ENCODE data around the gene TSPYL6.
"Not testable (repeated sequence)": the region's sequence is repeated elsewhere in the genome, so short reads cannot be mapped to it uniquely, and the experiment has no call there.

Gene TSPYL6

DNA sequence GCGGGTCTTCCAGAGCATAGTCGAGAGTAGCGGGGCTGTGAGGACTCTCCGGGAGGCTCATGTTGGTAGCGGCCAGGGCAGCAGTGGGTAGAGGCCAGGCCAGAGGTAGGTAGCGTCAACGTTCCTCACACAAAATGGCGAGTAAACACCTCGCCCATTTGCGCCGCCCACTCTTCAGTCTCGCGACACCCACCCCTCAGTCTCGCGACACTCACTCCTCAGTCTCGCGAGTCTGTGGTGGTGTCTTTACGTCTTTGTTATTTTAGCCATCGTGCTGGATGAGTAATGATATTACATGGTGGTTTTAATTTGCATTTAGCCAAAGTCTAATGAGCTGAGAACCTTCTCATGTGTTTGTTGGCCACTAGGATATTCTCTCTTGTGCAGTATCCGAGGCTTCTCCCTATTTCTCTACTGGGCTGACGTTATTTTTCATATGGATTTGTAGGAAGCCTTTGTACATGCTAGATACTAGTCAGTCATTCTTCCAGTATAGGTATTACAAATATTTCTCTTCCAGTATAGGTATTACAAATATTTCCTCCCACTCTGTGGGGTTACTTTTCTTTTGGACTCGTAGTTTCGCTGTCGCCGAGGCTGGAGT lies at the start of gene TSPYL6:
Gene TSPYL6 (minus strand): TSS at position 139 of the 604 bp plus-strand sequence. CDS start 78 bp downstream, at position 61.
- DNase-seq, result no peak

GRCh38 chr2:54303631-54304030 lies 47.6 kb upstream of the TSPYL6 start:
- no peak for DNase-seq

DNA sequence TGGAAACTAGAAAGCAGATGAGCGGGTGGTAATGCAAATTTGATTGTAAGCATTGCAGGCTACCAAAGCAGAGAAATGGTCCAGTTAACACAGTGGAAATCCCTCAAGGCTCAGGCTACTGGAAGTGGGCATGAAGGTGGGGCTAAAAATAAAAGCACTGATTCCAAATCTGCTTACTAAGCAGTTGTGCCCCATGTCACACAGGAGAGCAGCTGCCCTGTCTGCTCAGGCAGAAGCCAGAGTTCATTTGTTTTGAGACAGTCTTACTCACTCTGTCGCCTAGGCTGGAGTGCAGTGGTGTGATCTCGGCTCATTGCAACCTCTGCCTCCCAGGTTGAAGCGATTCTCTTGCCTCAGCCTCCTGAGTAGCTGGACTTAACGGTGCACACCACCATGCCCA lies 42.5 kb upstream of the TSPYL6 start:
- no peak for DNase-seq

DNA sequence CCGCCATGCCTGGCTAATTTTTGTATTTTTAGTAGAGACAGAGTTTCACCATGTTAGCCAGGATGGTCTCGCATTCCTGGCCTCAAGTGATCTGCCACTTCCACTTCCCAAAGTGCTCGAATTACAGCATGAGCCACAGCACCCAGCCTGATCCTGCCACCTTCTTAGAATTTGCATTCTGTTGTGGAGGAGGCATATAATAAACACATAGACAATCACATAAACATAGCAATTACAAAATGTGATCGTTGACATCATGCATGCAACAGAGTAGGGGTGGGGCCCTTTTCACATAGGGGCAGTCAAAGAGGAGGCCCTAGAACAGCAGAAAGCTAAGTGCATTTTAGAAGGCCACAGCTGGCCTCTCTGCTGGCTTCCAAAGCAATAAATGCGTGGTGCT lies 39.9 kb upstream of the TSPYL6 start:
- no peak for DNase-seq

DNA sequence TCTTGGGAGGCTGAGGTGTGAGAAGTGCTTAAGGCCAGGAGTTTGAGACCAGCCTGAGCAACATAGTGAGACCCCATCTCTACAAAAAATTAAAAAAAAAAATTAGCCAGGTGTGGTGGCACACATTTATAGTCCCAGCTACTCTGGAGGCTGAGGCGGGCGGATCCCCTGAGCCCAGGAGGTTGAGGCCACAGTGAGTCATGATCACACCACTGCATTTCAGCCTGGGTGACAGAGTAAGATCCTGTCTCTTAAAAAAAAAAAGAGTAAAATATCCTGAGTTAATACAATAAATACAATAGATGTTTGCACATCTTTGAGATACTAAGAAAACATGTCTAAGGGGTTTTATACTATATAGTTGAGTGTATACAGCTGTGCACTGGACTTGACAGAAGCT lies 38.6 kb upstream of the TSPYL6 start:
- not testable (repeated sequence) for DNase-seq

- no peak for DNase-seq
Measured at GRCh38 chr2:54290356-54291025, 34.5 kb upstream of the TSPYL6 start.

DNA sequence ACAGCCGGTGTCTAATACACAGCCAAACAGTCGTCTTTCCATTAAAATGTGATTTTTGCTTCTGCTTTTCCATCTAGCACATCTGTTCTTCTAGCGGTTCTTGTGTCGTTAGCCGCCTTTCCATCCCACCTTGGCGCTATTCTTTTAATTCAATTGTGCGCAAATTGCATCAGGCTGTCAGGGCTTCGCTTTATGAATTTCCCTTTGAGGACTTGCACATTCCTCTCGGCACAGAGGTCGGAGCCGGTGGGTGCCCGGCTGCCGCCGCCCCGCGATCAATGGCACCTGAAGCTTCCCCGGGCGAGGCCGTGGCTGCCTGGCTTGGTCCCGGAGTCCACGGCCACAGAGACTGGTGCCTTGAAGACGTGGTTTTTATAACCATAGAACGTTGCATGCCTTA lies 33.9 kb upstream of the TSPYL6 start:
- DNase-seq, result no peak

GRCh38 chr2:54287532-54287931 lies 31.5 kb upstream of the TSPYL6 start:
- DNase-seq, result no peak

GRCh38 chr2:54285451-54285850 lies 29.4 kb upstream of the TSPYL6 start:
- no peak for DNase-seq

- no peak for DNase-seq
Measured at GRCh38 chr2:54284826-54285225, 28.8 kb upstream of the TSPYL6 start.

DNA sequence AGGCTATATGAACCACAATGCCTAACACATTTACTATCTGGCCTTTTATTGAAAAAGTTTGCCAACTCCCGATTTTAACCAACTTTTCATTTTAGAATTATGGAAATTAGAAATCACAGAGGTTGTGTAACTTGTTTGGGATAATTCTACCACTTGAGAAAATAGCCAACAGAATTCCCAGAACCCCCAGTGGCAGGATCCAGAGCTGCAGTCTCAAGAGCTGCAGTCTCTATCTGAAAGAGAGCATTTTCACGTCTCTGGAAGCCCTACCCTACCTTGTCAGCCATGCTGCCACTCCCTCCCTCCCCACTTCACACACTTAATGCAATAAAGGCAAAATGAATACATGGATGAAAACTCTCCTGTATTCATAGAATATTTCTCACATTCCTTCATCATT lies 23.4 kb upstream of the TSPYL6 start:
- DNase-seq, result no peak

DNA sequence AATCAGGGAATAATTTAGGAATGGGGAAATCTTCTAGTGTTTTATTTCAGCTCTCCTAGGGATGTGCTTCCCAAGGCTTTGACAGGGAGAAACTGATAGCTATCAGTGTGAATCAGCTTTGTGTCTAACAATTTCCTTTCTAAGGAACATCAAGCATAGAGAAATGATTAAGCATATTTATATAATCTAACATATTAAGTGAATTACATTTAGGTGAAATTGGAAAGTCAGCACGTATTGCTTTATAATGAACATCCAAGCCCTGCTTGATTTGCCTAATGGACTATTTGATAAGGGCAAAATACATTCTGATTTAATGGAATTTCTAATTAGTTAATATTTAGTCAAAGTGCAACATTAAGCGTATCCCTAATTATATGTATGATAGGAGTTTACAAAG lies 19.5 kb upstream of the TSPYL6 start:
- no peak for DNase-seq

GRCh38 chr2:54274781-54275242 lies 18.8 kb upstream of the TSPYL6 start:
- no peak for DNase-seq

GRCh38 chr2:54271843-54272627 lies 16.0 kb upstream of the TSPYL6 start:
- DNase-seq, result no peak

GRCh38 chr2:54271189-54271588 lies 15.2 kb upstream of the TSPYL6 start:
- no peak for DNase-seq

DNA sequence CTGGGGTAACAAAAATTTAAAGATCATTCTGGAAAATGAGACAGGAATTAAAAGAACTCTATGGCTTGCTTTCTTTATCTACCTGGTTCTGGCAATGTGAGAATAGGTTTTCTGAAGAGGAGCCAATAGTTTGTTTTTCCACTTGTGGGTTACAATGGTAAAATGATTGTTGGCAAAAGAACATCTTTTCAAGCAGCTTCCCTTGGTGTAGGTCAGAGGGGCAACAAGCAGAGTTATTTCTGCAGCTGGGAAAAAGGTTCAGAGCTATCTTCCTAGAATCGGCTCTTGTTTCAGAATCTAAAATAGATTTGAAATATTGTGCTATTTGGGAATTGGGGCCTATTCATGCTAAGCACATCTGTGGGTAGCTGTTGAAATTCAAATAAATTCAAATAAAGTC lies 11.5 kb upstream of the TSPYL6 start:
- DNase-seq, result no peak

- not testable (repeated sequence) for DNase-seq
Measured at GRCh38 chr2:54265081-54265480, 9.1 kb upstream of the TSPYL6 start.

GRCh38 chr2:54262015-54262765 lies 6.2 kb upstream of the TSPYL6 start:
- no peak for DNase-seq

DNA sequence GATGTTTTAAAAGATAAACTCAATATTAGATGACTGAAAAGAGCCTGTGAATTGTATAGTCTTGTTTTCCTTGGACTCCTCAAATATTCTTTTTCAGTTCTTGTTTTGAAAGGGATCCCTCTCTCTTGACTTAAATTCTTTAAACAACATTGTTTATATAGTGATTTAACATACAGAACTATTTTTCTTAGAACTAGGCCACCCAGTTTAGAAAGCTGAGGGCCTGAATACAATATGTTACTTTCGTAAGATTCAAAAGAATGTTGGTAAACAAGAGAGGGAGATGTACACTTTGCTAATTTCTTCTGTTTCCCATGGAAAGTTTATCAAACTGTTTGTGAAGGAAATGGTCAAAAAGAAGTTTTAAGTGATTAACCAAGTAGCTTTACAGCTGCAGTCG lies 5.5 kb upstream of the TSPYL6 start:
- no peak for DNase-seq

DNA sequence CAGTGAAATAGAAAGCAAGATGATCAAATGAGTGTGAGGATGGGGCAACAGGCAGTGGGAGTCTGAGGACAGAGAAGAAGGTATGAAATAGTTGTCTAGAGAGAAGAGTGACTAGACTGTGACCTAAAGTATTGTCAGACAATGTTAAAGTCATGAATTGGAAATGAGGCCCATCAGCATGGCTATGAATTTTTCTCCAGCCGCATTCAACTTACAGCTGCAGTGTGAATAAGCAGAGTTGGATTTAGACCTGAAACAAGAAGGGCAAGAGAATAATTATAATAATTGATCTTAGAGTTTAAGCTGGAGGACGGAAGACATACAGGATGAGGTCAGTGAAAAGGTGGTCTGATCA lies 4.2 kb upstream of the TSPYL6 start:
- DNase-seq, result no peak

DNA sequence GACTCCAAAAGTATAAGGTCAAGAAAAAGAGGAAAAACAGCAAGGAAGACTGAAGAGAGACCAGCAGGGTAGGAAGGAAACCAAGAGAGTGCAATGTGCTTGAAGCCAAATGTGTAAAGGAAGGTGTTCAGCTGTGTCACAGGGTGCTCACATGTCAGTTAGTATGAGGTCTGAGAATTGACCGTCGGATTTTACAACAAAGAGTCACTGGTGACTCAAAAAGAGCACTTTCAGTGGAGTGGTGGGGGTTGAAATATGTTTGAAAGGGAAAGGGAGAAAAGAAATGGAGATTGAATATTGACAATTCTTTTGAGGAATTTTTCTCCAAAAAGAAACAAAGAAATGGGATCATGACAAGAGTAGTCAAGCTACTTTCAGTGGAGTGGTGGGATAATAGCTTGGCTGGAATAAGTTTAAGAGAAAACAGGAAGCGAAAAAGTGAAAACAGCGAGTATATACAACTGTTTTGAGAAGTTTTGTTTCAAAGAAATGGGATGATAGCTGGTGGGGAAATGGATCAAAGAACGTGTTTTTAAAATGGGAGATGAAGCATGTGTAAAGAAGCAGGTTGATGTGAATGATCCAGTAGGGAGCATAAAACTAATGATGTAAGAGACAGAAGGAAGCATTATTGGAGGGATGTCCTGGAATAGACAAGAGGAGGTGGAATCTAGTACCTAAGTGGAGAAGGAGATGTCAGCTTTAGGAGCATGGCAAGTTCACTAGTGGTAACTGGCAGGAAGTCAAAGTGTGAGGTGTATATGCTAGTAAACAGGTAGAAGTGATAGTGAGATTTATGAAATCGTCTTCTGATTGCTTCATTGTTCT lies 3.6 kb upstream of the TSPYL6 start:
- no peak for DNase-seq

DNA sequence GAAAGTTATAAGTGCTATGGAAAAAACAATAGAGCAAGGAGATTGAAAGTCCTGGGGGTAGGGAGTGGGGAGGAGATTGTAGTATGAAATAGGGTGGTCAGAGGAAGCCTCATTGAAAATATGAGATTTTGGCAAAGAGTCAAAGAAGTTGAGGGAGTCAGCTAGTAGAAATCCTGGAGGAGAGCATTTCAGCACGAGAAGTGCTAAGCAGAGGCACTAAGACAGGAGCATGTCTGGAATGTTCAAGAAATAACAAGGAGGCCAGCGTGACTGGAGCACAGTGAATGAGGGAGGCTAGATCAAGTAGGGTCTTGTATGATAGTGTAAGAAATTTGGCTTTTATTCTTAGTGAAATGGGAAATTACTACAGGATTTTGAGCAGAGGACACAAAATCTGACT lies 2.1 kb upstream of the TSPYL6 start:
- DNase-seq, result no peak
